Activated effector memory CD4-positive, alpha-beta T cell treated with Interleukin-2 at 50 U/mL for 16 hours (primary cell): Measurements from ENCODE around the gene RPLP1.

Source experiments
- DNase-seq: peaks from one replicate; pipeline ENCODE4 v3.0.0-alpha.2; 2020

Gene RPLP1

GRCh38 chr15:69452692-69453521 lies at the start of gene RPLP1:
TSS of gene RPLP1 (plus strand) at chr15:69452818. CDS start at chr15:69452949, 131 bp downstream.
- peak; percentile 94 for DNase-seq

GRCh38 chr15:69403594-69403993 lies 49.0 kb upstream of the RPLP1 start:
- DNase-seq, result no peak

GRCh38 chr15:69405110-69405509 lies 47.5 kb upstream of the RPLP1 start:
- DNase-seq, result no peak

GRCh38 chr15:69407719-69408400 lies 44.8 kb upstream of the RPLP1 start:
- no peak for DNase-seq

- DNase-seq, result no peak
These were observed 43.8 kb upstream of the RPLP1 start for GRCh38 chr15:69408841-69409240.

GRCh38 chr15:69410248-69410874 lies 42.3 kb upstream of the RPLP1 start:
- DNase-seq, result no peak

GRCh38 chr15:69412274-69412673 lies 40.3 kb upstream of the RPLP1 start:
- no peak for DNase-seq

GRCh38 chr15:69412701-69413100 lies 39.9 kb upstream of the RPLP1 start:
- no peak for DNase-seq

GRCh38 chr15:69413822-69414700 lies 38.6 kb upstream of the RPLP1 start, which contains the start of gene KIF23:
TSS of gene KIF23 (plus strand) at chr15:69414349. CDS start at chr15:69414466, 117 bp downstream.
- DNase-seq, result peak; percentile 90

GRCh38 chr15:69414701-69415167 lies 37.9 kb upstream of the RPLP1 start:
- no peak for DNase-seq

- DNase-seq, result no peak
These were observed 37.2 kb upstream of the RPLP1 start for GRCh38 chr15:69415381-69415780.

GRCh38 chr15:69417581-69417980 lies 35.0 kb upstream of the RPLP1 start:
- DNase-seq, result no peak

- DNase-seq, result no peak
These were observed 31.1 kb upstream of the RPLP1 start for GRCh38 chr15:69421498-69421897.

- DNase-seq, result no peak
These were observed 30.2 kb upstream of the RPLP1 start for GRCh38 chr15:69422336-69422895.

GRCh38 chr15:69424001-69424400 lies 28.6 kb upstream of the RPLP1 start:
- no peak for DNase-seq

- no peak for DNase-seq
These were observed 27.7 kb upstream of the RPLP1 start for GRCh38 chr15:69424748-69425413.

GRCh38 chr15:69433831-69434230 lies 18.8 kb upstream of the RPLP1 start:
- DNase-seq, result no peak

- DNase-seq, result no peak
These were observed 18.4 kb upstream of the RPLP1 start for GRCh38 chr15:69434238-69434637.

GRCh38 chr15:69434679-69435078 lies 17.9 kb upstream of the RPLP1 start:
- DNase-seq, result no peak

GRCh38 chr15:69435985-69436384 lies 16.6 kb upstream of the RPLP1 start:
- no peak for DNase-seq

- no peak for DNase-seq
These were observed 15.7 kb upstream of the RPLP1 start for GRCh38 chr15:69436951-69437350.

GRCh38 chr15:69439623-69440022 lies 13.0 kb upstream of the RPLP1 start:
- DNase-seq, result no peak
